Measurements from ENCODE around the gene TET2.
"Not testable (repeated sequence)": the region's sequence is repeated elsewhere in the genome, so short reads cannot be mapped to it uniquely, and the experiment has no call there.

The TET2 gene

DNA sequence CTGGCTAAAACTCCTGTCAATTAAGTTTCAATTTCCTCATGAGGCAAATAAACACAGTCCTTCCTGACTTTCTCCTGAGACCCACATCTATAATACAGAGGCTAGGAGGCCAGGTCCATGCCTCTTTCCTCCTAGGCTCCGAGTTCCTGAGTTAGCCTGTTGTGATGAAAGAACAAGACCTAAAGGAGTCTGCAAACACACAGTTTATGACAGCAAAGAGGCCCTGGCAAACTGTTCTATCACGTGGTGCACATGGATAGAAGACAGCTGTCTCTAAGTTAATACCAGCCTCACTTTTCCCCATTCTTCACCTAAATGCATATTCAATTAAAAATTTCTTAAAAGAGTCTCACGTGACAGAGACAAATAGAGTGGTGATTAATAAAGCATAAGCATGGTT, 145.2 kb downstream of the TET2 start:
- DNase-seq (ENCODE audit: low read depth), result no peak

DNA sequence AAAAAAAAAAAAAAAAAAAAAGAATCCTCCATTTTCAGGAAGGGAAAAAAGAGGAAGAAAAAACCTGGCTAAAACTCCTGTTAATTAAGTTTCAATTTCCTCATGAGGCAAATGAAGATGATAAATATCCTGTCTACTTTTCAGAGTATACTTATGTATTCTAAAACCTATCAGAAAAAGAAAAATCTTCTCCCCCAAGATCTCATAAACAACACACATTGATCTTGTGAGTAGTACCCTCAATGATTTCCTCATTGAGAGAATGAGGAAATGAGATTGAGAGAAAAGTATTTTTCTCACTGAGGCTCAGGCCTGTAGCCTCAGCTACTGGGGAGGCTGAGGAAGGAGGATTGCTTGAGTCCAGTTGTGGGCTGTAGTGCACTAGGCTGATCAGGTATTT, 146.7 kb downstream of the TET2 start:
- no peak for DNase-seq (ENCODE audit: low read depth)

DNA sequence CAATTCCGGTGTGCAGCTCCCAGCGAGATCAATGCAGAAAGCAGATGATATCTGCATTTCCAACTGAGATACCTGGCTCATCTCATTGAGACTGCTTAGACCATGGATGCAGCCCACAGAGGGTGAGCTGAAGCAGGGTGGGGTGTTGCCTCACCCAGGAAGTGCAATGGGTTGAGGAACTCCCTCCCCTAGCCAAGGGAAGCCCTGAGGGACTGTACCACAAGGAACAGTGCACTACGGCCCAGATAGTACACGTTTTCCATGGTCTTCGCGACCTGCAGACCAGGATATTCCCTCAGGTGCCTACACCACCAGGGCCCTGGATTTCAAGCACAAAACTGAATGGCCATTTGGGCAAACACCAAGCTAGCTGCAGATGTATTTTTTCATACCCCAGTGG, 150.0 kb downstream of the TET2 start:
- no peak for DNase-seq (ENCODE audit: low read depth)

DNA sequence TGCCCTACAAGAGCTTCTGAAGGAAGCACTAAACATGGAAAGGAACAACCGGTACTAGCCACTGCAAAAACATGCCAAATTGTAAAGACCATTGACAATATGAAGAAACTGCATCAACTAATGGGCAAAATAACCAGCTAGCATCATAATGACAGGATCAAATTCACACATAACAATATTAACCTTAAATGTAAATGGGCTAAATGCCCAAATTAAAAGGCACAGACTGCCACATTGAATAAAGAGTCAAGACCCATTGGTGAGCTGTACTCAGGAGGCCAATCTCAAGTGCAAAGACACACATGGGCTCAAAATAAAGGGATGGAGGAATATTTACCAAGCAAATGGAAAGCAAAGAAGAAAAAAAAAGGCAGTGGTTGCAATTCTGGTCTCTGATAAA, 152.4 kb downstream of the TET2 start:
- DNase-seq (ENCODE audit: low read depth), result not testable (repeated sequence)

DNA sequence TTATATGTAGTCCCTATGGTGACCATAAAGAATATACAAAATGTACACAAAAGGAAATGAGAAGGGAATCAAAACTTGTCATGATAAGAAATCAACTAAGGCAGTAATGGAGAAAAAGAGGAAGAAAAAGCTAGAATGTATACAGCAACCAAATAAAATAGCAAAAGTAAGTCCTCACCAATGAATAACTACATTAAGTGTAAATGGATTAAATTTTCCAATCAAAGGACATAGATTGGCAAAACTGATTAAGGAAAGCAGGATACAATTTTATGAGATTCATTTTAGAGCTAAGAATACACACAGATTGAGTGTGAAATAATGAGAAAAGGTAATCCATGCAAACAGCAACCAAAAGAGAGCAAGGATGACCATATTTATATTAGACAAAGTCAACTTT, 157.4 kb downstream of the TET2 start:
- no peak for DNase-seq (ENCODE audit: low read depth)

DNA sequence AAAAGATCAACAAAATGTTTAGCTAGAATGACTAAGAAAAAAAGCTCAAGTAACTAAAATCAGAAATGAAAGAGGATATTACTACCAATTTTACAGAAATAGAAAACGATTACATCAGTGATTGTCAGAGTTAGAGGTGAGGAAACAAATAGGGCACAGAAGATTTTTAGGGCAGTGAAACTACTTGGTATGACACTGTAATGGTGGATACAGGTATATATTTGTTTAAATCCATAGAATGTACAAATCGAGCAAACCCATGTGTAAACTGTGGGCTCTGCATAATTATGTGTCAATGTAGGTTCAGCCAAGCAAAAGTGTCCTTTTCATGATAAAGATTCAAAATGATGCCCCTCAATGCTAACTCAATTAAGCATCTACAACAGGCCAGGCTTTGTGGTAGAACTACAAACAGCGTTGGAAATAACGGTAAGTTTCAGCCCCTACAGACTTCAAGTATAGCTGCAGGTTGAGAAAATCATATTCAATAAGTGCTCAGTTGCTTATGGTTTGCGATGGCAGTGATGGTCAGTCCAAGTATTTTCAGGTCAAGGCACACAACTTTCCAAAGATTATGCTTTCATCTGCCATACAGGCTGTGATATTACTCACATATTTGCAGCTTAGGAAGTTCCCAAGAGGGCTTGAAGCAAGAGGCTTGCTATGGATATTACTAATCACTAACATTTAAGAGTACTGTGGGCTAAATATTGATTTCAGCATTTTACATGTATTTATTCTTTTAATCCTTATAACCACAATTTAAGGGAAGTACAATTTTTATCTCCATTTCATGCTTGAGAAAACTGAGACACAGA, 158.6 kb downstream of the TET2 start:
- no peak for DNase-seq (ENCODE audit: low read depth)

DNA sequence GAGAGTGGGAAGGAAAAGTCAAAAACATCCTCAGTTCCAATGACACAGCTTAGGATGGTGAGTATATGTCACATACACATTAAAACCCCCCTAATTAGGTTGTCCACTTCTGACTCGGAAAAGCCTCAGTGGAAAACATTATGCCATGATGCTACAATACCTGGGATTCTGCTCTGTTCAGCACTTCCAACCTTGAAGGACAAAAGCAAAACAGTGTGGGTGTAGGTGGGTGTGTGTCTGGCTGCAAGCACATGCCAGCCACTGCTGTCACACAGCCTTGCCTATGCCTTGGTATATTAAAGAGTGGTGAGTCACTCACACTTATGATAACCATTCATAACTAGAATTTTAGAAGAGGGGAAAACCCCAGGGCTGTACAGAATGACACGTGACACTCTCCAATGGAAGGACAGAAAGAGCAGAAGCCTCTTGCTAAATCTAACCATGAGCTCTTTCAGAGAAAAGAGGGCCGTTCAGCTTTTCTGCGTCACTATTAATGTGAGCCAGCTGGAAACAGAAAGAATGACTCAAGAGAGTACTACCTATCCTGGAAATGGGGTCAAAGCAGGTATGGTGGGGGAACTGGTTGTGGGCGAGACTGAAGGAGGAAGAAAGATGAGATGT, 159.6 kb downstream of the TET2 start:
- no peak for DNase-seq (ENCODE audit: low read depth)

DNA sequence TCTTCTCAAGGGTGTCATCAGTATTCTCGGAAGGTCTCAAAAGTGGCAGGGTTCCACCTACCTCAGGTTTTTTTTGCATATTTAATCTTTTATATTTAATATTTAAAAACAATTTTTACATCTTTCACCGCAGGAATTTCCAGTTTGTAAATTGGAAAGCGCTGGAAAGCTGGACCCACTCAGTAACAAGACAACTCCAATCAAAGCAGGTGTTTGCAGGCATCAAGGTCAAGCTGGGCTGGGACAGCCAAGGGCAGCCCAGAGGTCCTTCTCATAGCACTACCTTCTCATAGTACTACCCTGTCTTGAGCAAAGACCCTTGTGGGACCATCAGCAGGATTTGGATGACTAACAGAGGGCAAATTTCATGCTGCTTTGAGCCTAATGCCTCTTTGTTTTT, 160.1 kb downstream of the TET2 start:
- DNase-seq (ENCODE audit: low read depth), result no peak

DNA sequence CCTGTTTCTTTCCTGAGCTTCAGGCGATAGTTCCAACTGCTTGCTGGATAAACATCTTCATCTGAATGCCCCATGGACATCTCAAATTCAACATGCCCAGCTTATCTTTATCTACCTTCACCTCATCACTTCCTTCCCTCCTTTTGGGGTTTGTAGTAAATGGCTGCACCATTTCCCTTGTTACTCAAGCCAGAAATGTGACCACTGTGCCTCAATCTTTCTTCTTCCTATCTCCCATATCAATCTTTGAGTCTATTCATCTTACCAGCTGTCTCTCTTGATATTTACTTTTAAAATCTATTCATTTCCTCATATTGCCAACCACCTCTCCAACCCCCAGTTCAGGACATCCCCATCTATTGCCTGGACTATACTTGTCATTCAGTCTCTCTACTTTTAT, 171.8 kb downstream of the TET2 start:
- DNase-seq (ENCODE audit: low read depth), result no peak

DNA sequence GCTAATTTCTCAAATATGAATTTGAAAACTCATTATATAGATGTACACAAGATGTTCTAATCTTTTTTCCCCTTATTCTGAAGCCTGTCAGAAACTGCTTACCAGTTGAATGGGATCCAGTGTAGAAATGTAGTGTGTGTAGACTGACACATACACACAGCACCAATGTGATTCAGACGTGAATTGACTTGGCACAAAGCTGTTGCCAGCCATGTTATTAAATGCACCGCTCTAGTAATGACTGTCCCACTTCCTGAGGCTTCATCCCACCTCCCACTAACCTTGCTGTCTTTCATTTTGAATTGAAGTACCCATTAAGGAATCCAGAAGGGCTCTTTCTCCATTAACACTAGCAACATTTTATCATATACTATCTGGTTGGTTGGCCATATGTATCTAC, 180.5 kb downstream of the TET2 start:
- DNase-seq (ENCODE audit: low read depth), result no peak

DNA sequence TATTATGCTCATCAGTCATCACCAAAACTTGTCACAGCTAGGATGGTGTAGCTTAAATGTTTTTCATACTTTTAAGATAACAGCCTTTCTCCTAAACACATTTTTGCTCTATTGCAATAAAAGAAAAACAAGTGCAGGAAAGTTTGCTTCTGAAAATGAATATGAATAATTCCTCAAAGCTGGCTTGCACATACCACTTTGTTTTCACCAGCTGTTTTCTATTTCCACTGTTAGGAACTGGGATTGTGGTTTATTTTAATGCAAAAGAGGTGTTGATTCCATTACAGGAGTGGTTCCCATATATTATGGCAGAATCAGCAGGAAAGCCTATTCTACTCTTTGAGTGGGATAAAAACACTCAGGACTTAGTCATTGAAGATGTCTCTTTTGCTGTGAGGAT, 181.3 kb downstream of the TET2 start:
- no peak for DNase-seq (ENCODE audit: low read depth)

DNA sequence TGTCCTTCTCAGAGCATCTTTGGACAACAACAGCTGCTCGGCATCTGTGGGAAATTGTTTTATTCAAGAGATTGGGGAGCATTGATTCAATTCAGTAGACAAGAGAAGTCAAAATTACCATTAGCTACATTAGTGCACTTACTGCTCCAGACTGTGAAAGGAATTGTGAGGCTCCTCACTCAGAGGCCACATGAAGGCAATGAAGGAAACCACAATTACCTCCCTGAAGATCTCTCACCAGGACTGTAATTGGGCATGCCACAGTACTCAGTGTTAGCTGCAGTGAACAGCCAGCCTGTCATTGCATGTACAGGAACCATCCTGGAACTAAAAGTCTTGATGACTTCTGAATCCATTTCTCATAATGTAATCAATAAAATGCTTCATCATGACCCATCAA, 182.4 kb downstream of the TET2 start:
- no peak for DNase-seq (ENCODE audit: low read depth)
